H9 (cell line): Measurements from ENCODE around the gene ANGEL1. TPM values are rescaled to one million over a fixed set of nuclear protein-coding genes. Genes with fewer than 3 reads are reported as not detected.

Experiments
- DNase-seq: peaks from one replicate; pipeline ENCODE4 v3.0.0-alpha.2; 2017
- H2AFZ ChIP-seq: one replicate; pipeline ENCODE4 v1.6.1; 2013; ENCODE audit warnings: mild to moderate bottlenecking, low read length, control low read depth, moderate library complexity
- H2AK5ac ChIP-seq: 2 replicates; pipeline ENCODE4 v1.6.1; 2013; ENCODE audit warnings: low read length, control low read depth, mixed read lengths; ENCODE audit not compliant: insufficient read length
- H2BK120ac ChIP-seq: one replicate; pipeline ENCODE4 v1.6.1; 2013; ENCODE audit warnings: low read depth, mild to moderate bottlenecking, low read length, control low read depth, inconsistent platforms; ENCODE audit not compliant: poor library complexity, severe bottlenecking
- H2BK12ac ChIP-seq: 2 replicates; pipeline ENCODE4 v1.6.1; 2013; ENCODE audit warnings: low read length, control low read depth, mixed read lengths, low read depth; ENCODE audit not compliant: insufficient read length
- H2BK15ac ChIP-seq: 2 replicates; pipeline ENCODE4 v1.6.1; 2013; ENCODE audit warnings: low read depth, low read length, control low read depth
- H2BK20ac ChIP-seq: one replicate; pipeline ENCODE4 v1.6.1; 2013; ENCODE audit warnings: low read depth, mild to moderate bottlenecking, low read length, control low read depth, inconsistent platforms; ENCODE audit not compliant: poor library complexity, severe bottlenecking
- H2BK5ac ChIP-seq: 2 replicates; pipeline ENCODE4 v1.6.1; 2013; ENCODE audit warnings: low read length, control low read depth, mixed read lengths; ENCODE audit not compliant: insufficient read length
- H3K14ac ChIP-seq: 2 replicates; pipeline ENCODE4 v1.6.1; 2013; ENCODE audit warnings: low read length, control low read depth; ENCODE audit not compliant: insufficient read depth
- H3K18ac ChIP-seq: 2 replicates; pipeline ENCODE4 v1.6.1; 2013; ENCODE audit warnings: low read depth, mild to moderate bottlenecking, mixed read lengths, low read length, control low read depth; ENCODE audit not compliant: insufficient read length
- H3K23ac ChIP-seq: 2 replicates; pipeline ENCODE4 v1.6.1; 2013; ENCODE audit warnings: low read length, control low read depth, mixed read lengths, low read depth; ENCODE audit not compliant: insufficient read length
- H3K23me2 ChIP-seq: 2 replicates; pipeline ENCODE4 v1.6.1; 2013; ENCODE audit warnings: low read depth, mild to moderate bottlenecking, mixed read lengths, low read length, control low read depth; ENCODE audit not compliant: insufficient read length, poor library complexity, severe bottlenecking
- H3K27ac ChIP-seq: 2 replicates; pipeline ENCODE4 v1.5.1; 2013; ENCODE audit warnings: low read length, control low read depth, mixed read lengths, low read depth; ENCODE audit not compliant: insufficient read length
- H3K27me3 ChIP-seq: 2 replicates; pipeline ENCODE4 v1.6.1; 2013; ENCODE audit warnings: low read length, control low read depth, inconsistent platforms; ENCODE audit not compliant: insufficient read depth
- H3K4ac ChIP-seq: 2 replicates; pipeline ENCODE4 v1.6.1; 2013; ENCODE audit warnings: low read depth, mild to moderate bottlenecking, control low read depth, inconsistent platforms, low read length, moderate library complexity
- H3K4me1 ChIP-seq: 2 replicates; pipeline ENCODE4 v1.6.1; 2013; ENCODE audit warnings: low read length, control low read depth, inconsistent platforms; ENCODE audit not compliant: insufficient read depth
- H3K4me2 ChIP-seq: 2 replicates; pipeline ENCODE4 v1.6.1; 2013; ENCODE audit warnings: low read length, control low read depth, mixed read lengths; ENCODE audit not compliant: insufficient read length, insufficient read depth
- H3K56ac ChIP-seq: 2 replicates; pipeline ENCODE4 v1.6.1; 2013; ENCODE audit warnings: low read depth, mild to moderate bottlenecking, mixed read lengths, low read length, control low read depth; ENCODE audit not compliant: insufficient read length
- H3K79me1 ChIP-seq: 2 replicates; pipeline ENCODE4 v1.6.1; 2013; ENCODE audit warnings: low read depth, mild to moderate bottlenecking, moderate library complexity, low read length, control low read depth, inconsistent platforms; ENCODE audit not compliant: insufficient read depth, poor library complexity, severe bottlenecking
- H3K79me2 ChIP-seq: 2 replicates; pipeline ENCODE4 v1.6.1; 2013; ENCODE audit warnings: low read length, control low read depth, inconsistent platforms; ENCODE audit not compliant: insufficient read depth
- H3K9ac ChIP-seq: 2 replicates; pipeline ENCODE4 v1.6.1; 2013; ENCODE audit warnings: low read length, control low read depth, mixed read lengths; ENCODE audit not compliant: insufficient read length; ENCODE audit errors: extremely low read depth
- H3K9me3 ChIP-seq: one replicate; pipeline ENCODE4 v1.6.1; 2013; ENCODE audit warnings: low read depth, low read length, inconsistent platforms; ENCODE audit not compliant: control insufficient read depth
- H3T11ph ChIP-seq: one replicate; pipeline ENCODE4 v1.6.1; 2013; ENCODE audit warnings: mild to moderate bottlenecking, low read length, control low read depth, inconsistent platforms
- H4K20me1 ChIP-seq: one replicate; pipeline ENCODE4 v1.6.1; 2013; ENCODE audit not compliant: control insufficient read depth, insufficient read length, insufficient read depth
- H4K5ac ChIP-seq: 2 replicates; pipeline ENCODE4 v1.6.1; 2013; ENCODE audit warnings: low read depth, mild to moderate bottlenecking, mixed read lengths, low read length, control low read depth; ENCODE audit not compliant: insufficient read length
- H4K8ac ChIP-seq: replicated peaks from 2 replicates; pipeline ENCODE4 v1.6.1; 2013; ENCODE audit warnings: low read length, control low read depth, mixed read lengths, low read depth; ENCODE audit not compliant: insufficient read length
- H4K91ac ChIP-seq: 2 replicates; pipeline ENCODE4 v1.6.1; 2013; ENCODE audit warnings: low read depth, mild to moderate bottlenecking, moderate library complexity, mixed read lengths, low read length, control low read depth; ENCODE audit not compliant: insufficient read length
- H3K27ac Mint-ChIP-seq, 3 experiments: 2 replicates in 2 of 3; 3 replicates in 1 of 3; pipeline ENCODE4 v1.8.0; 2020 to 2021; ENCODE audit warnings: mixed read lengths in 3 of 3, mild to moderate bottlenecking in 1 of 3, moderate library complexity in 1 of 3
- H3K27me3 Mint-ChIP-seq: 2 replicates; pipeline ENCODE4 v1.8.0; 2021; ENCODE audit warnings: low read depth, mild to moderate bottlenecking, moderate library complexity, mixed read lengths
- H3K36me3 Mint-ChIP-seq, 3 experiments: 2 replicates in 2 of 3; 3 replicates in 1 of 3; pipeline ENCODE4 v1.8.0; 2020 to 2021; ENCODE audit warnings: low read depth in 3 of 3, mixed read lengths in 3 of 3; ENCODE audit not compliant: insufficient read depth in 1 of 3
- H3K4me1 Mint-ChIP-seq, 2 experiments: 2 replicates each; pipeline ENCODE4 v1.8.0; 2020; ENCODE audit warnings: mixed read lengths in 2 of 2
- H3K4me3 Mint-ChIP-seq, 2 experiments: 2 replicates in 1 of 2; 3 replicates in 1 of 2; pipeline ENCODE4 v1.8.0; 2020 to 2021; ENCODE audit warnings: mild to moderate bottlenecking in 2 of 2, mixed read lengths in 2 of 2, moderate library complexity in 1 of 2
- H3K9me3 Mint-ChIP-seq, 2 experiments: 2 replicates in 1 of 2; 3 replicates in 1 of 2; pipeline ENCODE4 v1.8.0; 2020; ENCODE audit warnings: mild to moderate bottlenecking in 2 of 2, mixed read lengths in 2 of 2, moderate library complexity in 1 of 2
- CTCF ChIP-seq: fragments of 200-600 bp; sonication (generic); conservative IDR thresholded peaks from 3 replicates; pipeline ENCODE4 v1.8.0; 2021; ENCODE audit warnings: antibody characterized with exemption, mild to moderate bottlenecking
- WGBS: extraction: QIAGEN DNeasy Blood & Tissue Kit; methylation state at CpG from one replicate; pipeline ENCODE4 v1.1.7; 2013; ENCODE audit warnings: missing lambda C conversion rate, low lambda C conversion rate, mixed read lengths; ENCODE audit not compliant: insufficient read length; ENCODE audit errors: extremely low coverage; 5-methylcytosine and 5-hydroxymethylcytosine counted together
- total RNA-seq: library from RNA; stranded (reverse); gene quantifications from 2 replicates; pipeline ENCODE4 v1.2.1, GENCODE V29; 2021

ANGEL1 gene
- total RNA-seq, 1 experiment from 2014 or later, result 21.5 TPM

DNA sequence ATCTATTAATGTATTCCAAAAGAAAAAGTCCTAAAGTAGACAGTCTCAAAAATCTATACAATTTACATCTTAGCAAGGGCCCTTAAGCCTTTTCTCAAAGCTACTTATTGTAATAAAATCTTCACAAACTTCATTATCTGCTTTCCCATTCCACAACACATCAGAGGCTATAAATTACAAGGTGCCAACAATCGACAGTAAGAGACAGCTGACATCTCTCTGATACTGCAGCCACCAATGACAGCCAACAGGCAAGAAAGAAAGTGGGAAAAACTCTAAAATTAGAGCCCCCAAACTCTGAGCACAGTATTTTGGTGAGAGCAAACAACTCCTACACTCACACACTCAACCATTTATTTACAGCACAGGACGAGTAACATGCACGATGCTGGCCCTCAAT, 2.2 kb downstream of the ANGEL1 start:
- no peaks in the 10 kb centered on the region for H3K27me3 ChIP-seq
- peaks cover 4% of the 10 kb centered on the region; the same call in 1 of the 2 replicates for H3K4me1 ChIP-seq
- no peak for TF ChIP-seq CTCF
- H2BK120ac ChIP-seq, result no peak overlapping the region
- no peak overlapping the region for H4K91ac ChIP-seq
- H3K4me2 ChIP-seq, result no peak overlapping the region
- Mint-ChIP-seq H3K36me3 (peaks cover 24 to 34% (median 30%) of the 10 kb centered on the region in 3 experiments; a peak in 6 of 7 replicates), H3K9me3 (no peaks in the 10 kb centered on the region; a peak in 1 of 5 replicates), H3K27me3 (no peaks in the 10 kb centered on the region), H3K4me3 (no peak overlapping the region), H3K4me1 (peaks cover 17 to 18% of the 10 kb centered on the region in 2 experiments), H3K27ac (no peak overlapping the region)
- H3K4ac ChIP-seq, result no peak overlapping the region
- no peak overlapping the region for H2BK15ac ChIP-seq
- no peak overlapping the region for H3K14ac ChIP-seq
- no peak overlapping the region for H3K56ac ChIP-seq
- H3K79me1 ChIP-seq, result peaks cover 1% of the 10 kb centered on the region
- H2BK12ac ChIP-seq, result no peak overlapping the region
- H4K5ac ChIP-seq, result no peak overlapping the region
- no peak overlapping the region for H2AFZ ChIP-seq
- H4K8ac ChIP-seq, result no peak overlapping the region
- no peaks in the 10 kb centered on the region for H4K20me1 ChIP-seq
- H3T11ph ChIP-seq, result no peak overlapping the region
- DNase-seq, result no peak
- H3K79me2 ChIP-seq, result no peaks in the 10 kb centered on the region
- H3K27ac ChIP-seq, result no peak overlapping the region
- H2BK20ac ChIP-seq, result no peak overlapping the region
- no peak overlapping the region for H2AK5ac ChIP-seq
- H3K9me3 ChIP-seq, result no peaks in the 10 kb centered on the region
- no peak overlapping the region for H3K9ac ChIP-seq
- H3K23me2 ChIP-seq, result peaks cover 10% of the 10 kb centered on the region
- H3K23ac ChIP-seq, result no peak overlapping the region
- WGBS, result no CpG with 5 or more reads among the region's 3 CpGs
- no peak overlapping the region for H2BK5ac ChIP-seq
- no peak overlapping the region for H3K18ac ChIP-seq
